Measurements from ENCODE around the gene CAST.

DNA sequence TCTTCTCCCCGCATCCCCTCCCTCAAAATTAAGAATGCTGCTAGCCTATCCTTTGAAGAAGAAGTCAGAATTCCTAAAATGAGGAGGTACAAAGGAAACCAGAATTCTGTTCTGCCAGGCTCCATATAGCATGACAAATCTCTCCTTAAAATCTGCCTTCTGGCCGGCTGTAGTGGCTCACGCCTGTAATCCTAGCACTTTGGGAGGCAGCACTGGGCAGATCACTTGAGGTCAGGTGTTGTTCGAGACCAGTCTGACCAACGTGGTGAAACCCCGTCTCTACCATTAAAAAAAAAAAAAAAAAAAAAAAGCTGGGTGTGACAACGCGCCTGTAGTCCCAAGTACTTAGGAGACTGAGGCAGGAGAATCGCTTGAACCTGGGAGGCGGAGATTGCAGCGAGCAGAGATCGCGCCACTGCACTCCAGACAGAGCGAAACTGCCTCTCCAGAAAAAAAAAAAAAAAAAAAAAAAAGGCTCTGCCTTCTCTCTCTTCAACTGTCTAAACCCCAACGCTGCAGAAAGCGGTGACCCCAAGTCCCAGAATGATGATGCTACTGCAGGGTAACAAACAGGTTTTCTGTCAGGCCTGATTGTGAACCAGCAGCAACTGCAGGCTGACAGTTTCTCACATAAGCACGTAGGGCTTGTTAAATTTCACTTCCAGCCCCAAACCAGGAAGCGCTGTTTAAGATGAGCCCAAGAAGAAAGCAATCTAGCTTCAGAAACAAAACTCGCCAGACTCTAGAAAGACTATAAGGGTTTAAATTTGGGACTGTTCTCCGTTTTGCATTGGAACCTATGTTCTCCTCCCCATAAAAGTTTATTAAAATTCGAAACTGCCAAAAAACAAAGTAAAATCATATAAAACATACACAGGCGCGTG is 963 bp upstream of the CAST start:
- TF ChIP-seq, protein P1, sequence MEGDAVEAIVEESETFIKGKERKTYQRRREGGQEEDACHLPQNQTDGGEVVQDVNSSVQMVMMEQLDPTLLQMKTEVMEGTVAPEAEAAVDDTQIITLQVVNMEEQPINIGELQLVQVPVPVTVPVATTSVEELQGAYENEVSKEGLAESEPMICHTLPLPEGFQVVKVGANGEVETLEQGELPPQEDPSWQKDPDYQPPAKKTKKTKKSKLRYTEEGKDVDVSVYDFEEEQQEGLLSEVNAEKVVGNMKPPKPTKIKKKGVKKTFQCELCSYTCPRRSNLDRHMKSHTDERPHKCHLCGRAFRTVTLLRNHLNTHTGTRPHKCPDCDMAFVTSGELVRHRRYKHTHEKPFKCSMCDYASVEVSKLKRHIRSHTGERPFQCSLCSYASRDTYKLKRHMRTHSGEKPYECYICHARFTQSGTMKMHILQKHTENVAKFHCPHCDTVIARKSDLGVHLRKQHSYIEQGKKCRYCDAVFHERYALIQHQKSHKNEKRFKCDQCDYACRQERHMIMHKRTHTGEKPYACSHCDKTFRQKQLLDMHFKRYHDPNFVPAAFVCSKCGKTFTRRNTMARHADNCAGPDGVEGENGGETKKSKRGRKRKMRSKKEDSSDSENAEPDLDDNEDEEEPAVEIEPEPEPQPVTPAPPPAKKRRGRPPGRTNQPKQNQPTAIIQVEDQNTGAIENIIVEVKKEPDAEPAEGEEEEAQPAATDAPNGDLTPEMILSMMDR (IDR thresholded peaks at IDR 0.05) = no peak
- TF ChIP-seq EZH2 (IDR thresholded peaks at IDR 0.05; ENCODE audit: borderline replicate concordance, insufficient read depth, low read depth, low read length, poor library complexity, severe bottlenecking) = no peak
